NCI-H345 treated with DMSO at 0.1 percent for 48 hours (cell line): ENCODE data around the gene SPCS3.
"Not testable (repeated sequence)": the region's sequence is repeated elsewhere in the genome, so short reads cannot be mapped to it uniquely, and the experiment has no call there.

ENCODE experiments used
- DNase-seq: peaks from one replicate; lab custom pipeline; 2025; ENCODE audit not compliant: unreplicated experiment; lab: John Stamatoyannopoulos, UW

SPCS3 gene

DNA sequence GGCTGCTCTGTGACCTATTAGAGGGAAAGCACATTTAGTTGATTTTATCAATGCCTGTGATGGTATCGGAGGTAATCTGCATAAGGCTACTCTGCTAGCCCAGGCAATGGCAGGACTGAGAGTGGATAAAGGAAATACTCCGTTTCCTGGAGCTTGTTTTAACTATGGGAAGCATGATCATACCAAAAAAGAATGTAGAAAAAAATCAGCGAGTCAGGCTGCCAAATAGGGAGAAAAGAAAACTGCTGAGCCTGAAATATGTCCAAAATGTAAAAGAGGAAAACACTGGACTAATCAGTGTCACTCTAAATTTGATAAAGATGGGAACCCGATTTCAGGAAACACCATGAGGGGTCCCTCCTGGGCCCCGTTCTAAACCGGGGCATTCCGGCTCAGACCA, 25.6 kb downstream of the SPCS3 start:
- DNase-seq: not testable (repeated sequence)

DNA sequence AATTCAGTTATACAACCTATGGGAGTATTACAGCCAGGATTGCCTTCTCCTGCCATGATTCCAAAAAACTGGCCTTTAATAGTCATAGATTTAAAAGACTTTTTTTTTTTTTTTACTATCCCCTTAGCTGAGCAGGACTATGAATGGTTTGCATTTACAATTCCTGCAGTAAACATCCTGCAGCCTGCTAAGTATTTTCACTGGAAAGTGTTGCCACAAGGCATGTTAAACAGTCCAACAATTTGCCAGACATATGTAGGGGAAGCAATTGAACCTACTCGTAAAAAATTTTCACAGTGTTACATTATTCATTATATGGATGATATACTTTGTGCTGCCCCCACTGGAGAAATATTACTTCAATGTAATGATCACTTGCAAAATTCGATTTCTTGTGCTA, 27.1 kb downstream of the SPCS3 start:
- DNase-seq: not testable (repeated sequence)

DNA sequence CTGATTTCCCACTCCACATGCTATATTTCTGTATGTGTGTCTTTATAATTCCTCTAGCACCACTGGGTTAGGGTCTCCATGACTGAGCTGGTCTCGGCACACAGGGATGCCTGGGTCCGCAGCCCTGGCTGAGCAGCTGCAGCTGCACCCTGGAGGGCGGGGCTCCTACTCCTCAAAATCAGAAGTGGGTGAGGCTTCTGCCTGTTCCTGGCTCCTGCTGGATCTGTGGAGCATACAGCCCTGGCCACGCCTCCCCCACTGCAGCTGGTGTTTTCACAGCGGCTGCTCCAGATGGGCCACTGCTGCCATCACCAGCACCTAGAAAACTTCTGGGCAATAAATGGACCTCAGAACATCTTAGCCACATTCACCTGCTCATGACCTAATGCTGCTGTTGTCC, 30.9 kb downstream of the SPCS3 start:
- no peak for DNase-seq

DNA sequence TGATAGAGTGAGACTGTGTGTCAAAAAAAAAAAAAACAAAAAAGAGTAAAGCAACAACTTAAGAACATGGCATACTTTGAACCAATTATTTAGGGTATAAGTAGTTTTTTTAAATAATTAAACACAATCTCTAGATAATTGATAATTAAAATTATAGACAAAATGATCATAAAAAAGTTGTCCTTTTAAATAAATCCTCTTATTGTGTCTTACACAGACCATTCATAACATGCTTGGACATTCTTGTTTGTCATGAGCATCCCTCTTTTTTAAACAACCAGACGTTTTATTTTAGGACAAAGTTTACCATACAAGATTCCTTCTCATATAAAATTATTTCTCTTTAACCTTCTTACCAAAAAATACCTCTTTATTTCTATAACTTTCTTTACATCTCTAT, 35.1 kb downstream of the SPCS3 start:
- no peak for DNase-seq

DNA sequence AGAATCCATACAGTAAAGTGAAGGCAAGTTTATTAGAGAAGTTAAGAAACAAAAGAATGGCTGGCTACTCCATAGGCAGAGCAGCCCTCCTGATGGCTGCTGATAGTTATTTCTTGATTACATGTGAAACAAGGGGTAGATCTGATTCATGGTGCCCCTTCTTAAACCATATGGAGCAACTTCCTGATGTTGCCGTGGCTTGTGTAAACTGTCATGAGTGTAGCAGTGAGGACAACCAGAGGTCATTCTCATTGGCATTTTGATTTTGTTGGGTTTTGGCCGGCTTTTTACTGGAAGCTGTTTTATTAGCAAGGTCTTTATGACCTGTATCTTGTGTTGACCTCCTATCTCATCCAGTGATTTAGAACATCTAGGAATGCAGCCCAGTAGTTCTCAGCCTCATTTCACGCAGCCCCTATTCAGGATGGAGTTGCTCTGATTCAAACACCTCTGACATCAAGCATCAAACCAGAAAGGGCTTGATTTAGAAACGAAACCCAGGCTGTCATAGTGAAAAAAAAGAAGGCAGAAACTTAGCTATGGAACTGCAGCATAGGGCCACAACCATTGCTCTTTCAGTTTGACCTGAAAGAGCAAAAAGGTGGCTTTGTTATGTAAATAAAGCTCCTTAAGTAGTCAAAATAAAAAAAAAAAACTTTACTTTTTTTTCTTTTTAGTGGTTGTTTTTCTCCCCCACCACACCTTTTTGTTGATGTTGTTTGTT, 37.8 kb downstream of the SPCS3 start:
- no peak for DNase-seq

DNA sequence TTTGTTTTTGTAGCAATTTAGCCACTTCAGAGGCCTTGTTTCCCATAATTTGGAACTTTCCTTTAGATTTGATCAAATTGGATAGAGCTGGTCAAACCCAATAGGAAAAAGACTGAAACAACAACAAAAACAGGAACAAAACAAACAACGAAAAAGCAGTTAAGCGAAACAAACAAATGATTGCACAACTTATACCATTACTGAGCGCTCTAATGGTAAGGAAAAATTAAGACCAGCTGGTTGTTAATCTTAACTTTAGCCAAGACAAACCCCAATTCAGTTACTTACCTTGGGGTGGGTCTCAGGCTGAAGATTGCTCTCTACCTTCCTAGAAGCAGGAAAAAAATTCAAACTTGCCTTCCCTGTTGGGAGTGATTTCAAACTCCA, 38.3 kb downstream of the SPCS3 start:
- no peak for DNase-seq

DNA sequence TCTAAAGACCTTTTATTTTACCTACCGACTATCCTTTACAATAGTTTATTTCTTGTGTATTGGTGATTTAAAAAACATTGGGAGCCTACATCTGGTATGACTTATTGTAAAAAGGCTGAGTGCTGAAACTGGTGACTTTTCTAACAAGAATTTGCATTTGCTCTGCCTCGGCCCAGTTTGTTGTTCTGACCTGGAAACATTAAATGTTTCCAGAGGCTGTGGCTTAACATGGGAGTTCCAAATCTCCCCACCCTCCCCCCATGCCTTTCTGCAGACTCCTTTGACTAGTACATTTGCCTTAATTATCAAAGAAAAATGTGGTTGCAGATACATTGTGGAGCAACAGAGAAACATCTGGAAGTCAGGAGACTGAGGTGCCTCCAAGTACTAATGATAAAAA, 39.8 kb downstream of the SPCS3 start:
- no peak for DNase-seq

DNA sequence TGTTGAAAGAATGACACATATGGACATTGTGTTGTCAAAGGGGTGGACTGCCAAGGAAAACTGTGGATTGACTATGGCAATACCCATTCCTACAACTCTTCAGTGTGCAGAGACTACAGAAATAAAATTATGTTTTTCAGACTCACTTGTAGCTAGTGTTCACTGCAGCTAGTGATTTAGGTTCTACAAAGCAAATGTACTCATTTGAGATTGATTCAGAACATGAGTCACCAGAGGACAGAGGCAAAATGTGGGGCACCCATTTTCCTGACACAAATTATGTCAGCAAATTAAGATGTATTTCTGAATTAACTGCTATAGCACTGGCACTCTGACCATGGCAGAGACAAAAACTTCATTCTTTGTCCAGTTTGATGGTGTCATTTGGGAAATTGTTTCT, 40.7 kb downstream of the SPCS3 start:
- no peak for DNase-seq

DNA sequence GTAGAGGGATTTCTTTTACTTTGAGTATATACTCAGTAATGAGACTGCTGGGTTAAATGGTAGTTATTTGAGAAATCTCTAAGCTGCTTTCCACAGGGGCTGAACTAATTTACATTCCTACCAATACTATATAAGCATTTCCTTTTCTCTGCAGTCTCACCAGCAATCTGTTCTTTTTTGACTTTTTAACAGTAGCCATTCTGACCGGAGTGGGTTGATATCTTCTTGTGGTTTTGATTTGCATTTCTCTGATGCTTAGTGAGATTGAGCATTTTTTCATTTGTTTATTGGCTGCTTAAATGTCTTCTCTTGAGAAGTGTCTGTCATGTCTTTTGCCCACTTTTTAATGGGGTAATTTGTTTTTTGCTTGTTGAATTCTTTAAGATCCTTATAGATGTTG, 43.3 kb downstream of the SPCS3 start:
- DNase-seq: no peak

DNA sequence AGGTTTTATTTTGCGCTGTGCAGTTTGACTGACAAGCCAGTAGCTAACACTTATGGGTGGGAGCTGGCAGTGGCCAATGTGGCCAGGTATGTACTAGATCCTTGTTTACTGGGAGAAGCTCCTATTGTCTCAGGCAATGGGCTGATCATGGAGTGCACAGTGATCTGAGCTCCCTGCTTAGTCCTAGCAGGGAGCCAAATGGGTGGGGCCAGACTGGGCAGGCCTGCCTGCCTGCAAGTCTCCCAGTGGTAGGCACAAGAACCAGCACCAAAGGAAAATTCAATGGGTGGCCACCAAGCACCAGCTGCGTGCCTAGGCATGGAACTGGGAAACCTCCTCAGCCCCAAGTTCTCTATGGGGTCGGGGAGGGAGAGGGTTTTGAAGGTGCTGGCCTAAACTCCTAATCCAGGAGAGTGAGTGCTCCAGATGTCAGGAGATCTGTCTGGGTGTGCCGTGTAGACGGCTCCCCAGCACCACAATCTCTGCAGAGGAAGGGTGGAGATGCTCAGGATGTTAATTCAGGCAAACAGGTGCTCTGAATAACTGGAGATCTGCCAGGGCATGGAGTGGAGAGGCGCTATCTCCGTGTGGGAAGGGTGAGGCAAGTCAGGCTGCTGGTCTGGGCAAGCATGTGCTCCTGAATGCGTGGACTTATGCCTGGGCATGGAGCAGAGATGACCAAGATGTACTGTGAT, 48.2 kb downstream of the SPCS3 start:
- no peak for DNase-seq

DNA sequence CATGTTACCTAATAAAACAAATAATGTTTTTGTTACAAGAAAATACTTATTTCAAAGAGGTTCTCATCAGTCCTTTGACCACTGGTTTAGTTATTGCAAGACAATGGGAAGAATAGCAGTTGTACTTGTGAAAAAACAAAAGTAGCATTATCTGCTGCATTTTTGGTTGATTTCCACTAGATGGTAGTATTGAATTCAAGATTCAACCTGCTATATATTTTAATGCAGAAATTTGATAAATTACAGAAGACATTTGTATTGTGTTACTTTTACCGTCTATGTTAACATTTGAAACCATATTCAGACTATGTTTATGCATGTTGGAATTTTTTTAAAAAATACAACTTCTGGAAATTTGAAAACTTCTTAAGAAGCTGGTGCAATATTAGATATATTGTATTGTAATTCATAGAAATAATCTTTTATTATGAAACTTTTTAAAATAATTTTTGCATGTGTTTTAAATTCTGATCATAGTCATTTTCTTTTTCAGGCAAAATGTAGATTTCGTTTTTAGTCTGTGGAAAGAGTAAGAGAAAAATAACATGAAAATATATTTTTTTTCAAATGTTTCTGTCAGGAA, 56.4 kb downstream of the SPCS3 start:
- no peak for DNase-seq

DNA sequence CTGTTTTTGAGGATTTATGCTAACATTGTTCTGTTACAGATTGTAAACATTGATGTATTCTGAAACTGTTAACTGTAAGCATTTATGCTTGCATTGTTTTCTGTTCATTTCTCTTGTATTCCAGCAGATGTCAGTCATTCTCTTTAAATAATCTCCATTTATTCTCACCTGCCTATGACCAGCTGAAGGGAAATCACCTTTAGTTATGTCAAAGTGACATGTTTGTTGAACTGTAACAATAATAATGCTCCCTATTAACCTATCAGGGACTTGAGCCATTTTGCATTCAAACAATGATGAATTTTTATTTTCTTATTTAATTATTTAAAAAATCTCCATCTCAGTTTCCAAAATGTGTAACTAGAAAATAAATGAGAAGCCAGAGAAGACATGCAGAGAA, 58.0 kb downstream of the SPCS3 start:
- no peak for DNase-seq

DNA sequence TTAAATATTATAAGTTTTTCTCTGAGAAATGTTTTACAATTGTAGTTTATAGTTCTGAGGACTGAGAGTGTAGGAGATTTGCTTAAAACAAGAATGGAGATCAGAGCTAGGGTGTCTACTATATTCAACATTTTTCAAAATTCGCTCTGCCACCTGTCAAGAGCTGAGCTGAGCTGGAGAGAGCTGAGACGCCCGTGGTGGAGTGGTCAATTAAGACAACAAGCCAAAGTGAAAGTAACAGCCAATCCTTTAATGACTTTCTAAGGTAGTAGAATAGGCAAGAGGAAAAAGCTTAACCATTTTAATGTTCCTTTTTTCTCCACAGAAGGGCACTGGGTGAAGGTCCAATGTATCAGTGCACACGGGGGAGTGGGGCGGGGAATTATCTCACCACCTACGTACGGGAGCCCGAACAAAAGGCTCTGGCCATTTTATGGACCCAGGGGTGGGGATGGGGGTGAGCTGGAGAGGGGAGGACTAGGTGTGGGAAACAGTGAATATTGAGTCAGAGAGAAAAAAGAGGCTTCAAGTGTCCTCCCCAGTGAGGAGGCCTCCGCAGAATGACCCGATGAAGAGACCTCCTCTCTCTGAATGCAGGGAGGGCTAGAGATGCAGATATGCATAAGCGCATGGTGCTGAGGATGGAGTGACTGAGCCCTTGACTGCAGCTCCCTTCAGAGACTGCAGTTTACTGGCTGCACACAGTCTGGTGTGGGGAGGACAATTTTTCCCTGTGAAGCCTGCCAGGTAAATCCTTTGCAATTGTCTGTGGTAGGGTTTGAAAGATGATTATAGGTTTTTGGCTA, 60.8 kb downstream of the SPCS3 start:
- no peak for DNase-seq
